ENCODE measurements around the gene ARFRP1.

- no peak for TF ChIP-seq POLR2A (IDR thresholded peaks at IDR 0.05)
- no peak for TF ChIP-seq CTCF (IDR thresholded peaks at IDR 0.05)
These were observed 41.1 kb upstream of the ARFRP1 start for GRCh38 chr20:63748934-63749270.

Data from right lobe of liver (tissue), 4 donors.